Pancreas (tissue), 10 donors: ENCODE results near the gene ERBB4. TPM values are rescaled to one million over a fixed set of nuclear protein-coding genes. Genes with fewer than 3 reads are reported as not detected.
A peak's percentile ranks its signal among the peaks of the same experiment; 100 is the strongest.

Experiments used
- ATAC-seq, 4 donors: fragments of 200-7000 bp; cut with Tn5 transposase; one replicate each; pipeline versions ENCODE4 v1.8.0 to v1.9.1; 2020; ENCODE audit warnings: mild to moderate bottlenecking in 4 of 4, moderate library complexity in 4 of 4
- DNase-seq, 6 donors: peaks; one replicate each; pipeline ENCODE4 v3.0.0-alpha.2; 2020
- FAIRE-seq: peaks from 2 replicates; lab custom pipeline; 2012; peaks lifted over from hg19 to GRCh38; lab: Jason Lieb, UNC
- H3K27ac ChIP-seq, 4 donors: fragments of 200-600 bp; sonication (generic); 1 replicate in 3 of 4; 2 replicates in 1 of 4; pipeline versions ENCODE4 v1.5.0 to v1.8.0; 2020
- H3K27me3 ChIP-seq, 4 donors: fragments of 200-600 bp; one replicate each; pipeline ENCODE4 v1.8.0; 2021
- H3K36me3 ChIP-seq, 3 donors: fragments of 200-600 bp; sonication (generic) in 1 of 3; one replicate each; pipeline versions ENCODE4 v1.5.0 to v1.8.0; 2020 to 2021
- H3K4me1 ChIP-seq, 3 donors: fragments of 200-600 bp; one replicate each; pipeline ENCODE4 v1.8.0; 2021
- H3K4me3 ChIP-seq, 4 donors: fragments of 200-600 bp; sonication (generic) in 2 of 4; one replicate each; pipeline versions ENCODE4 v1.5.0 to v1.8.0; 2020 to 2021
- H3K9me3 ChIP-seq, 4 donors: fragments of 200-600 bp; one replicate each; pipeline ENCODE4 v1.8.0; 2021
- CTCF ChIP-seq, 4 donors: fragments of 200-600 bp; sonication (generic) in 3 of 4; IDR thresholded peaks; one replicate each; pipeline versions ENCODE4 v1.5.0 to v1.8.0; 2021; ENCODE audit warnings: antibody characterized with exemption in 4 of 4
- WGBS, 2 donors: extraction: QIAGEN DNeasy Blood & Tissue Kit; methylation state at CpG; one replicate each; pipeline ENCODE4 v1.1.7; 2013; 5-methylcytosine and 5-hydroxymethylcytosine counted together
- intact Hi-C, 3 donors: fragments of 100-400 bp; cut with DNase I; formaldehyde crosslinking; loops; one replicate each; pipeline versions ENCODE4 v1.11.1 to v1.14.2; 2022
- polyA plus RNA-seq, 2 donors: library from polyadenylated mRNA; stranded (reverse); fragments of 200-250 nt; gene quantifications; one replicate each; pipeline ENCODE4 v1.2.3, GENCODE V29; 2013
- total RNA-seq, 6 donors: library from RNA; stranded (reverse); fragmentation: NEBNext Ultra II Directional in 4 of 6; extraction: Animal tissue kit (Norgen Biotek cat#: 25700) in 4 of 6; gene quantifications; one replicate each; pipeline versions ENCODE4 v1.2.1 to v1.2.4, GENCODE V29; 2021 to 2023
- donor health status: healthy with polysubstance abuse.
- donor health status: DM: no; HTN: no; CAD: no; lungs with moderate emphysema.
- donor health status: DM: no; HTN: no; CAD: no.
- donor health status: control.
- donor health status: control.
- donor health status: Bipolar disorder and iron deficiency.
- donor health status: DM: yes; HTN: yes; CAD: no.
- donor health status: DM: no; HTN: no; CAD: no.
- donor health status: DM: no; HTN: no; CAD: no.
- donor health status: DM: yes; HTN: yes; CAD: no.

Gene ERBB4
- total and polyA plus RNA-seq, 8 donors, result 0.30 to 5.0 (median 3.3) TPM

- FAIRE-seq, result no peak
- DNase-seq, result no peak
- no peak for TF ChIP-seq CTCF (IDR thresholded peaks at IDR 0.05)
- Histone ChIP-seq H3K27me3 (no peaks in the 10 kb centered on the region), H3K36me3 (no peaks in the 10 kb centered on the region), H3K27ac (no peak overlapping the region), H3K4me1 (no peaks in the 10 kb centered on the region), H3K4me3 (no peak overlapping the region), H3K9me3 (no peaks in the 10 kb centered on the region)
- intact Hi-C loops, result no loop called here
- WGBS, 2 donors, result 93 to 94% methylated on average over 2 of the region's 2 CpGs
- no peak for ATAC-seq
Measured at GRCh38 chr2:212133337-212133736, 405.3 kb downstream of the ERBB4 start.

GRCh38 chr2:212124598-212124997 is 414.0 kb downstream of the ERBB4 start:
- H3K36me3 ChIP-seq, result no peaks in the 10 kb centered on the region
- DNase-seq (no peak), ATAC-seq (peak in 1 of 4 donors; percentile 47), FAIRE-seq (no peak)
- 43 to 58% methylated on average over 10 of the region's 10 CpGs for WGBS, 2 donors
- intact Hi-C loops, result no loop called here
- no peaks in the 10 kb centered on the region for H3K9me3 ChIP-seq
- H3K4me3 ChIP-seq, result no peak overlapping the region
- no peaks in the 10 kb centered on the region for H3K27me3 ChIP-seq
- no peaks in the 10 kb centered on the region for H3K4me1 ChIP-seq
- TF ChIP-seq CTCF (IDR thresholded peaks at IDR 0.05), result no peak
- no peak overlapping the region for H3K27ac ChIP-seq

GRCh38 chr2:212119591-212119990 is 419.0 kb downstream of the ERBB4 start:
- Histone ChIP-seq H3K4me1 (no peaks in the 10 kb centered on the region), H3K4me3 (no peak overlapping the region), H3K36me3 (no peaks in the 10 kb centered on the region), H3K27ac (no peak overlapping the region), H3K9me3 (no peaks in the 10 kb centered on the region), H3K27me3 (no peaks in the 10 kb centered on the region)
- DNase-seq (no peak), ATAC-seq (no peak), FAIRE-seq (no peak)
- 54 to 58% methylated on average over 2 of the region's 2 CpGs for WGBS, 2 donors
- TF ChIP-seq CTCF (IDR thresholded peaks at IDR 0.05), result no peak
- intact Hi-C loops, result no loop called here

- Histone ChIP-seq H3K27me3 (no peaks in the 10 kb centered on the region), H3K4me3 (no peak overlapping the region), H3K27ac (no peak overlapping the region), H3K9me3 (no peaks in the 10 kb centered on the region), H3K4me1 (no peaks in the 10 kb centered on the region), H3K36me3 (no peaks in the 10 kb centered on the region)
- ATAC-seq, result no peak
- WGBS, 2 donors, result 75 to 86% methylated on average over 2 of the region's 2 CpGs
- FAIRE-seq, result no peak
- TF ChIP-seq CTCF (IDR thresholded peaks at IDR 0.05), result no peak
- intact Hi-C loops, result no loop called here
- no peak for DNase-seq
Measured at GRCh38 chr2:212117926-212118325, 420.7 kb downstream of the ERBB4 start.

GRCh38 chr2:212114489-212114888 is 424.1 kb downstream of the ERBB4 start:
- Histone ChIP-seq H3K36me3 (no peaks in the 10 kb centered on the region), H3K9me3 (no peaks in the 10 kb centered on the region), H3K4me3 (no peak overlapping the region), H3K27me3 (no peaks in the 10 kb centered on the region), H3K27ac (no peak overlapping the region), H3K4me1 (no peaks in the 10 kb centered on the region)
- FAIRE-seq (no peak), DNase-seq (no peak), ATAC-seq (no peak)
- WGBS, 2 donors, result 94 to 97% methylated on average over 1 of the region's 1 CpG
- no peak for TF ChIP-seq CTCF (IDR thresholded peaks at IDR 0.05)
- intact Hi-C loops, result no loop called here
